Liver (tissue), 9 donors: ENCODE data around the gene MAML3. TPM values are rescaled to one million over a fixed set of nuclear protein-coding genes. Genes with fewer than 3 reads are reported as not detected.

Experiments used
- DNase-seq: peaks from one replicate; pipeline ENCODE4 v3.0.0-alpha.2; 2017; ENCODE audit warnings: low spot score
- H3K27ac ChIP-seq, 2 donors: one replicate each; pipeline ENCODE4 v1.7.0; 2013; ENCODE audit warnings: inconsistent platforms in 2 of 2, low read length in 2 of 2, control low read depth in 1 of 2, low read depth in 1 of 2, mild to moderate bottlenecking in 1 of 2
- H3K27me3 ChIP-seq, 4 donors: one replicate each; pipeline versions ENCODE4 v1.6.1 to v1.7.0; 2013; ENCODE audit warnings: low read length in 3 of 4, inconsistent platforms in 1 of 4, mild to moderate bottlenecking in 1 of 4, moderate library complexity in 1 of 4; ENCODE audit not compliant: control insufficient read depth in 4 of 4, insufficient read depth in 4 of 4
- H3K36me3 ChIP-seq, 4 donors: one replicate each; pipeline versions ENCODE4 v1.6.1 to v1.7.0; 2013; ENCODE audit warnings: low read length in 3 of 4, mild to moderate bottlenecking in 3 of 4, low read depth in 1 of 4, moderate library complexity in 1 of 4; ENCODE audit not compliant: control insufficient read depth in 4 of 4, insufficient read depth in 3 of 4
- H3K4me1 ChIP-seq, 4 donors: one replicate each; pipeline versions ENCODE4 v1.6.1 to v1.7.0; 2013; ENCODE audit warnings: low read length in 3 of 4, mild to moderate bottlenecking in 3 of 4, moderate library complexity in 1 of 4; ENCODE audit not compliant: control insufficient read depth in 4 of 4, insufficient read depth in 4 of 4
- H3K4me3 ChIP-seq, 3 donors: one replicate each; pipeline versions ENCODE4 v1.6.1 to v1.7.0; 2013; ENCODE audit warnings: low read length in 3 of 3, control low read depth in 1 of 3, low read depth in 1 of 3, mild to moderate bottlenecking in 1 of 3
- H3K9ac ChIP-seq, 2 donors: one replicate each; pipeline ENCODE4 v1.7.0; 2013; ENCODE audit warnings: low read length in 2 of 2, mild to moderate bottlenecking in 2 of 2, moderate library complexity in 2 of 2, control low read depth in 1 of 2, low read depth in 1 of 2
- H3K9me3 ChIP-seq, 4 donors: one replicate each; pipeline versions ENCODE4 v1.6.1 to v1.7.0; 2013; ENCODE audit warnings: low read length in 3 of 4; ENCODE audit not compliant: control insufficient read depth in 4 of 4
- ATF3 ChIP-seq: IDR thresholded peaks from 2 replicates; pipeline ENCODE4 v1.6.1; 2016; ENCODE audit warnings: antibody characterized with exemption
- CTCF ChIP-seq: fragments of 150-350 bp; IDR thresholded peaks from 2 replicates; pipeline ENCODE4 v1.5.1; 2017; ENCODE audit warnings: improper control_type of control experiment, low read depth, low read length; ENCODE audit not compliant: missing input control
- FOXA1 ChIP-seq: IDR thresholded peaks from 2 replicates; pipeline ENCODE4 v1.6.1; 2016; ENCODE audit warnings: antibody characterized with exemption
- FOXA2 ChIP-seq: IDR thresholded peaks from 2 replicates; pipeline ENCODE4 v1.6.1; 2016; ENCODE audit warnings: antibody characterized with exemption
- GABPA ChIP-seq, 2 donors: IDR thresholded peaks in 1 of 2; conservative IDR thresholded peaks in 1 of 2; 2 replicates each; pipeline ENCODE4 v1.6.1; 2016; ENCODE audit warnings: antibody characterized with exemption in 2 of 2, mild to moderate bottlenecking in 1 of 2, moderate library complexity in 1 of 2
- HNF4A ChIP-seq, 2 donors: conservative IDR thresholded peaks; 2 replicates each; pipeline ENCODE4 v1.6.1; 2016; ENCODE audit warnings: antibody characterized with exemption in 2 of 2, mild to moderate bottlenecking in 2 of 2
- JUND ChIP-seq, 2 donors: IDR thresholded peaks; 2 replicates each; pipeline ENCODE4 v1.6.1; 2016; ENCODE audit warnings: antibody characterized with exemption in 2 of 2
- NR2F2 ChIP-seq: IDR thresholded peaks from 2 replicates; pipeline ENCODE4 v1.6.1; 2016; ENCODE audit warnings: antibody characterized with exemption
- RAD21 ChIP-seq, 2 donors: IDR thresholded peaks; 2 replicates each; pipeline ENCODE4 v1.6.1; 2016; ENCODE audit warnings: antibody characterized with exemption in 2 of 2, mild to moderate bottlenecking in 2 of 2
- RXRA ChIP-seq, 2 donors: IDR thresholded peaks; 2 replicates each; pipeline ENCODE4 v1.6.1; 2017 to 2018; ENCODE audit warnings: antibody characterized with exemption in 2 of 2, mild to moderate bottlenecking in 1 of 2
- TAF1 ChIP-seq: conservative IDR thresholded peaks from 2 replicates; pipeline ENCODE4 v1.6.1; 2016; ENCODE audit warnings: antibody characterized with exemption, mild to moderate bottlenecking
- WGBS: extraction: QIAGEN DNeasy Blood & Tissue Kit; methylation state at CpG from one replicate; pipeline ENCODE4 v1.1.7; 2013; 5-methylcytosine and 5-hydroxymethylcytosine counted together
- polyA plus RNA-seq, 2 donors: library from polyadenylated mRNA; stranded (reverse) in 1 of 2; unstranded in 1 of 2; fragments of 200-250 nt in 1 of 2; fragments of >200 nt in 1 of 2; fragmentation: Nextera tagmentation in 1 of 2; extraction: Ambion mirVana in 1 of 2; gene quantifications; one replicate each; pipeline versions ENCODE4 v1.2.1 to v1.2.3, GENCODE V29; 2013 to 2015
- total RNA-seq, 2 donors: library from RNA; depleted of rRNA; stranded (reverse); fragments of >200 nt; gene quantifications; one replicate each; pipeline ENCODE4 v1.2.3, GENCODE V29; 2014
- TF ChIP-seq, protein P1 (sequence below): IDR thresholded peaks from 2 replicates; pipeline ENCODE4 v1.6.1; 2016; ENCODE audit warnings: antibody characterized with exemption, mild to moderate bottlenecking
- TF ChIP-seq, protein P2 (sequence below): IDR thresholded peaks from 2 replicates; pipeline ENCODE4 v1.6.1; 2016; ENCODE audit warnings: antibody characterized with exemption
- TF ChIP-seq, protein P3 (sequence below): IDR thresholded peaks from 2 replicates; pipeline ENCODE4 v1.6.1; 2016; ENCODE audit warnings: antibody characterized with exemption
- donor health status: healthy.
- donor health status: healthy.
- donor health status: healthy.
- donor health status: healthy.
- donor health status: healthy.

The MAML3 gene
- total and polyA plus RNA-seq, 4 donors = 1.3 to 4.3 (median 2.7) TPM

GRCh38 chr4:139876337-139876941 lies 277.5 kb downstream of the MAML3 start:
- 85% methylated on average over 5 of the region's 5 CpGs for whole genome bisulfite sequencing
- DNase-seq = no peak

DNA sequence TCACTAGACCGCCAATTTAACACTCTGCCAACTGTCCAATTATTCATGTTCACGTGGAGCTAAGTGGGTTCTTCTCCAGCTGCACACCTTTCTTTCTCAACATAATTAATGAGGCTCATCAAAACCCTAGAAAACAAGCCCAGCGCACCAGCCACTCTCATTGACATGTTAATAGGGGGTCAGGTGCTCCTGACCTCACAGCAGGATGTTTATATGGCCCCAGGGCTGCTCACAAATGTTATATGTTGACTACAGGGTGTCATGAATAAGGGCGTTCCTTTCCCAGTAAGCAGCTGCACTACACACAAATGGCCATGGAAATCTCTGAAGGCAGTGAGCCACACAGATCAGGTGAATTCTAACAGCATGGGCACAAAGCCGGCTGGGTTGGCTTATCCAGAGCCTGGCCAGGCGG lies 278.6 kb downstream of the MAML3 start:
- TF ChIP-seq FOXA2 (no peak), FOXA1 (no peak), RAD21 (IDR thresholded peaks at IDR 0.05) (no peak), JUND (IDR thresholded peaks at IDR 0.05) (no peak), HNF4A (conservative IDR thresholded peaks at IDR 0.05) (no peak)
- H3K27me3 ChIP-seq = no peaks in the 10 kb centered on the region
- no peaks in the 10 kb centered on the region for H3K9me3 ChIP-seq
- no peak overlapping the region for H3K27ac ChIP-seq
- H3K4me3 ChIP-seq = no peak overlapping the region
- DNase-seq = no peak
- peaks cover 0 to 5% (median 0%) of the 10 kb centered on the region in 4 donors for H3K4me1 ChIP-seq
- WGBS = 95% methylated on average over 6 of the region's 6 CpGs
- no peaks in the 10 kb centered on the region for H3K36me3 ChIP-seq
- no peak overlapping the region for H3K9ac ChIP-seq

More at GRCh38 chr4:139876337-139876941, 277.5 kb downstream of the MAML3 start:
- Histone ChIP-seq H3K9ac (no peak overlapping the region), H3K4me3 (no peak overlapping the region), H3K4me1 (peaks cover 0 to 5% (median 0%) of the 10 kb centered on the region in 4 donors), H3K27me3 (no peaks in the 10 kb centered on the region), H3K36me3 (no peaks in the 10 kb centered on the region), H3K9me3 (no peaks in the 10 kb centered on the region), H3K27ac (no peak overlapping the region)
- TF ChIP-seq GABPA (IDR thresholded peaks at IDR 0.05 in 1 of 2, conservative IDR thresholded peaks at IDR 0.05 in 1 of 2) (no peak), RAD21 (IDR thresholded peaks at IDR 0.05) (peak in 1 of 2 donors; percentile 48), JUND (IDR thresholded peaks at IDR 0.05) (no peak), NR2F2 (no peak)

DNA sequence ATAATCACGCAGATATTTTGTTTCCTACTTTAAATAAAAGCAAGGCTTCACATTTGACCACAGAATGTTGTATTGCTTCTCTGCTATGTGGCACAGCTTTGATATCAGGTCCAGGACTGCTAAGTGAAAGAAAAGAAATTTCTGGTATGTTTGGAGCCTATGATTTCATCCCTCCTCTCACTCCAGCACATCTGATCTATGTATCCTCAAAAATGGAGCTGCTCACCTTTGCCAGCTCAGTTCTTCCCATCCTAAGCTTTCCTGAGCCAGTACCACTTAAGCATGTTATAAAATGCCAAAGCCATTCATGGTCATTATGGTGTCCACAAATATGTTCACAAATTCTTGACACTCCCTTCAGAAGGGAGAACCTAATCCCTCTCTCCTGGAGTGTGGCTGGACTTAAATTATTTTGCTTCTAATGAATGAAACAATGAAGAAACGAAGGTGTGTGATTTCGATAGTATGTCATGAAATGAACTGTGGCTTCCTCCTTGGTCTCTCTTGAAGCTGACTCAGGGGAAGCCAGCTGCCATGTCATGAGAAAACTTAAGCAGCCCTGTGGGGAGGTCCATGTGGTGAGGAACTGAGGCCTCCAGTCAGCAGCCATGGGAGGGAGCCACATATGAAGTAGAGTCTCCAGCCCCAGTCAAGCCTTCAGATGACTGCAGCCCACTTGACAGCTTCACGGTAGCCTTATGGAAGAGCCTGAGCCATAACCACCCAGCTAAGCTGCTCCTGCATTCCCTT lies 280.7 kb downstream of the MAML3 start:
- peaks cover 0 to 5% (median 0%) of the 10 kb centered on the region in 4 donors for H3K4me1 ChIP-seq
- 94% methylated on average over 4 of the region's 4 CpGs for WGBS
- no peak for TF ChIP-seq HNF4A (conservative IDR thresholded peaks at IDR 0.05)
- TF ChIP-seq JUND (IDR thresholded peaks at IDR 0.05) = no peak
- TF ChIP-seq, protein P1, sequence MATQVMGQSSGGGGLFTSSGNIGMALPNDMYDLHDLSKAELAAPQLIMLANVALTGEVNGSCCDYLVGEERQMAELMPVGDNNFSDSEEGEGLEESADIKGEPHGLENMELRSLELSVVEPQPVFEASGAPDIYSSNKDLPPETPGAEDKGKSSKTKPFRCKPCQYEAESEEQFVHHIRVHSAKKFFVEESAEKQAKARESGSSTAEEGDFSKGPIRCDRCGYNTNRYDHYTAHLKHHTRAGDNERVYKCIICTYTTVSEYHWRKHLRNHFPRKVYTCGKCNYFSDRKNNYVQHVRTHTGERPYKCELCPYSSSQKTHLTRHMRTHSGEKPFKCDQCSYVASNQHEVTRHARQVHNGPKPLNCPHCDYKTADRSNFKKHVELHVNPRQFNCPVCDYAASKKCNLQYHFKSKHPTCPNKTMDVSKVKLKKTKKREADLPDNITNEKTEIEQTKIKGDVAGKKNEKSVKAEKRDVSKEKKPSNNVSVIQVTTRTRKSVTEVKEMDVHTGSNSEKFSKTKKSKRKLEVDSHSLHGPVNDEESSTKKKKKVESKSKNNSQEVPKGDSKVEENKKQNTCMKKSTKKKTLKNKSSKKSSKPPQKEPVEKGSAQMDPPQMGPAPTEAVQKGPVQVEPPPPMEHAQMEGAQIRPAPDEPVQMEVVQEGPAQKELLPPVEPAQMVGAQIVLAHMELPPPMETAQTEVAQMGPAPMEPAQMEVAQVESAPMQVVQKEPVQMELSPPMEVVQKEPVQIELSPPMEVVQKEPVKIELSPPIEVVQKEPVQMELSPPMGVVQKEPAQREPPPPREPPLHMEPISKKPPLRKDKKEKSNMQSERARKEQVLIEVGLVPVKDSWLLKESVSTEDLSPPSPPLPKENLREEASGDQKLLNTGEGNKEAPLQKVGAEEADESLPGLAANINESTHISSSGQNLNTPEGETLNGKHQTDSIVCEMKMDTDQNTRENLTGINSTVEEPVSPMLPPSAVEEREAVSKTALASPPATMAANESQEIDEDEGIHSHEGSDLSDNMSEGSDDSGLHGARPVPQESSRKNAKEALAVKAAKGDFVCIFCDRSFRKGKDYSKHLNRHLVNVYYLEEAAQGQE = no peak
- TF ChIP-seq, protein P2, sequence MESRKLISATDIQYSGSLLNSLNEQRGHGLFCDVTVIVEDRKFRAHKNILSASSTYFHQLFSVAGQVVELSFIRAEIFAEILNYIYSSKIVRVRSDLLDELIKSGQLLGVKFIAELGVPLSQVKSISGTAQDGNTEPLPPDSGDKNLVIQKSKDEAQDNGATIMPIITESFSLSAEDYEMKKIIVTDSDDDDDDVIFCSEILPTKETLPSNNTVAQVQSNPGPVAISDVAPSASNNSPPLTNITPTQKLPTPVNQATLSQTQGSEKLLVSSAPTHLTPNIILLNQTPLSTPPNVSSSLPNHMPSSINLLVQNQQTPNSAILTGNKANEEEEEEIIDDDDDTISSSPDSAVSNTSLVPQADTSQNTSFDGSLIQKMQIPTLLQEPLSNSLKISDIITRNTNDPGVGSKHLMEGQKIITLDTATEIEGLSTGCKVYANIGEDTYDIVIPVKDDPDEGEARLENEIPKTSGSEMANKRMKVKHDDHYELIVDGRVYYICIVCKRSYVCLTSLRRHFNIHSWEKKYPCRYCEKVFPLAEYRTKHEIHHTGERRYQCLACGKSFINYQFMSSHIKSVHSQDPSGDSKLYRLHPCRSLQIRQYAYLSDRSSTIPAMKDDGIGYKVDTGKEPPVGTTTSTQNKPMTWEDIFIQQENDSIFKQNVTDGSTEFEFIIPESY = no peak
- no peak for TF ChIP-seq RAD21 (IDR thresholded peaks at IDR 0.05)
- TF ChIP-seq RXRA (IDR thresholded peaks at IDR 0.05) = no peak
- TF ChIP-seq TAF1 = no peak
- TF ChIP-seq, protein P3, sequence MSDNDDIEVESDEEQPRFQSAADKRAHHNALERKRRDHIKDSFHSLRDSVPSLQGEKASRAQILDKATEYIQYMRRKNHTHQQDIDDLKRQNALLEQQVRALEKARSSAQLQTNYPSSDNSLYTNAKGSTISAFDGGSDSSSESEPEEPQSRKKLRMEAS = no peak
- no peak for TF ChIP-seq GABPA (IDR thresholded peaks at IDR 0.05 in 1 of 2, conservative IDR thresholded peaks at IDR 0.05 in 1 of 2)
- no peak for TF ChIP-seq CTCF
- TF ChIP-seq ATF3 = no peak
- H3K4me3 ChIP-seq = no peak overlapping the region
- H3K36me3 ChIP-seq = no peaks in the 10 kb centered on the region
- no peak for DNase-seq
- no peaks in the 10 kb centered on the region for H3K27me3 ChIP-seq
- H3K9me3 ChIP-seq = no peaks in the 10 kb centered on the region
- no peak overlapping the region for H3K27ac ChIP-seq
- H3K9ac ChIP-seq = no peak overlapping the region
